GM19468 (cell line): Measurements from ENCODE around the gene MYH7.

Experiments used
- ATAC-seq: cut with Tn5 transposase; IDR thresholded peaks from one replicate; pipeline ENCODE4 v1.9.1; 2021; ENCODE audit warnings: mild to moderate bottlenecking, moderate library complexity, moderate number of reproducible peaks; ENCODE audit not compliant: unreplicated experiment; ENCODE audit errors: extremely low read depth

Gene MYH7

GRCh38 chr14:23449314-23449713 is 13.9 kb upstream of the MYH7 start:
- no peak for ATAC-seq

GRCh38 chr14:23447361-23448350 is 12.2 kb upstream of the MYH7 start:
- ATAC-seq, result no peak

- no peak for ATAC-seq
Observed at GRCh38 chr14:23446291-23446851, 10.9 kb upstream of the MYH7 start.

GRCh38 chr14:23445773-23446172 is 10.3 kb upstream of the MYH7 start:
- no peak for ATAC-seq

GRCh38 chr14:23444314-23444713 is 8.9 kb upstream of the MYH7 start:
- ATAC-seq, result no peak

GRCh38 chr14:23443881-23444280 is 8.4 kb upstream of the MYH7 start:
- ATAC-seq, result no peak

GRCh38 chr14:23443411-23443812 is 8.0 kb upstream of the MYH7 start:
- ATAC-seq, result no peak

- no peak for ATAC-seq
Observed at GRCh38 chr14:23442721-23443356, 7.4 kb upstream of the MYH7 start.

GRCh38 chr14:23441076-23441475 is 5.6 kb upstream of the MYH7 start:
- ATAC-seq, result no peak

- no peak for ATAC-seq
Observed at GRCh38 chr14:23439107-23439835, 3.8 kb upstream of the MYH7 start.

GRCh38 chr14:23438101-23438971 is 2.9 kb upstream of the MYH7 start:
- ATAC-seq, result no peak

GRCh38 chr14:23437133-23438100 is 2.0 kb upstream of the MYH7 start:
- no peak for ATAC-seq

GRCh38 chr14:23436327-23437132 is 1.1 kb upstream of the MYH7 start:
- ATAC-seq, result no peak

- ATAC-seq, result no peak
Observed at GRCh38 chr14:23434488-23435222, 805 bp downstream of the MYH7 start.

- ATAC-seq, result no peak
Observed at GRCh38 chr14:23433457-23433856, 2.0 kb downstream of the MYH7 start.

GRCh38 chr14:23432946-23433345 is 2.5 kb downstream of the MYH7 start:
- no peak for ATAC-seq
